IMR-90 (cell line): Measurements from ENCODE around the gene OR4S1. TPM values are rescaled to one million over a fixed set of nuclear protein-coding genes. Genes with fewer than 3 reads are reported as not detected.

Experiments used
- ATAC-seq: fragments of 200-7000 bp; cut with Tn5 transposase; 2 replicates; pipeline ENCODE4 v1.9.1; 2020; ENCODE audit warnings: low read depth, mild to moderate bottlenecking, moderate library complexity
- Bru-seq: library from RNA; stranded (reverse); fragments of 400-500 nt; gene quantifications from one replicate; lab custom pipeline; 2021; lab: Mats Ljungman, UMichigan
- BruChase-seq, 2 experiments: library from RNA; stranded (reverse); fragments of 400-500 nt; gene quantifications; one replicate each; lab custom pipeline; 2021; lab: Mats Ljungman, UMichigan
- BruUV-seq: library from RNA; stranded (reverse); fragments of 400-500 nt; replicated peaks from 2 replicates; lab custom pipeline; 2021; lab: Mats Ljungman, UMichigan
- CTCF ChIA-PET: fragments of 300-600 bp; formaldehyde crosslinking; extraction: SDS; loops from one replicate; lab custom pipeline; 2021; ENCODE audit warnings: antibody characterized with exemption; lab: Yijun Ruan, JAX
- POLR2A ChIA-PET: fragments of 300-600 bp; sonication (Branson Sonifier 250); formaldehyde crosslinking; loops from one replicate; lab custom pipeline; 2022; ENCODE audit warnings: antibody characterized with exemption; ENCODE audit not compliant: unreplicated experiment; lab: Charles Lee
- DNase-seq: peaks from one replicate; pipeline ENCODE4 v3.0.0; 2013
- H2AFZ ChIP-seq: replicated peaks from 2 replicates; pipeline ENCODE3; 2013; ENCODE audit warnings: low read length, mild to moderate bottlenecking; ENCODE audit not compliant: poor library complexity
- H2AK5ac ChIP-seq: 2 replicates; pipeline ENCODE4 v1.6.1; 2013; ENCODE audit warnings: low read depth, low read length, inconsistent platforms
- H2AK9ac ChIP-seq: replicated peaks from 2 replicates; pipeline ENCODE3; 2013; ENCODE audit warnings: mild to moderate bottlenecking, low read depth, low read length, moderate library complexity; ENCODE audit not compliant: poor library complexity
- H2BK120ac ChIP-seq: 2 replicates; pipeline ENCODE4 v1.6.1; 2013; ENCODE audit warnings: low read depth, low read length, inconsistent platforms
- H2BK15ac ChIP-seq: 3 replicates; pipeline ENCODE4 v1.6.1; 2013; ENCODE audit warnings: low read depth, low read length, inconsistent platforms
- H2BK20ac ChIP-seq: 2 replicates; pipeline ENCODE4 v1.6.1; 2013; ENCODE audit warnings: low read depth, mild to moderate bottlenecking, inconsistent platforms, low read length, moderate library complexity
- H2BK5ac ChIP-seq: 2 replicates; pipeline ENCODE4 v1.6.1; 2013; ENCODE audit warnings: mild to moderate bottlenecking, low read depth, low read length, inconsistent platforms; ENCODE audit not compliant: poor library complexity, severe bottlenecking
- H3K14ac ChIP-seq: replicated peaks from 2 replicates; pipeline ENCODE4 v1.6.1; 2013; ENCODE audit warnings: low read depth, low read length, inconsistent platforms
- H3K18ac ChIP-seq: 2 replicates; pipeline ENCODE4 v1.6.1; 2013; ENCODE audit warnings: low read depth, low read length, control low read depth
- H3K23ac ChIP-seq: 2 replicates; pipeline ENCODE4 v1.6.1; 2013; ENCODE audit warnings: low read depth, low read length, inconsistent platforms
- H3K27ac ChIP-seq: 2 replicates; pipeline ENCODE4 v1.5.1; 2013; ENCODE audit warnings: mild to moderate bottlenecking, control low read depth, low read length; ENCODE audit not compliant: insufficient read depth
- H3K27me3 ChIP-seq: 2 replicates; pipeline ENCODE4 v1.6.1; 2013; ENCODE audit warnings: low read length; ENCODE audit not compliant: control insufficient read depth, insufficient read depth
- H3K36me3 ChIP-seq: 2 replicates; pipeline ENCODE4 v1.6.1; 2013; ENCODE audit warnings: low read length, mixed read lengths; ENCODE audit not compliant: control insufficient read depth, insufficient read depth
- H3K4ac ChIP-seq: 2 replicates; pipeline ENCODE4 v1.6.1; 2013; ENCODE audit warnings: low read depth, low read length, inconsistent platforms
- H3K4me1 ChIP-seq: 2 replicates; pipeline ENCODE4 v1.6.1; 2013; ENCODE audit warnings: low read length, mixed read lengths; ENCODE audit not compliant: control insufficient read depth, insufficient read depth
- H3K4me2 ChIP-seq: 2 replicates; pipeline ENCODE4 v1.6.1; 2013; ENCODE audit warnings: low read depth, mild to moderate bottlenecking, control low read depth, low read length, moderate library complexity
- H3K4me3 ChIP-seq: 2 replicates; pipeline ENCODE4 v1.5.1; 2013; ENCODE audit warnings: low read depth, mild to moderate bottlenecking, control low read depth, low read length, moderate library complexity; ENCODE audit not compliant: insufficient read depth
- H3K56ac ChIP-seq: 2 replicates; pipeline ENCODE4 v1.6.1; 2013; ENCODE audit warnings: low read length, inconsistent platforms; ENCODE audit not compliant: insufficient read depth; ENCODE audit errors: extremely low read depth
- H3K79me1 ChIP-seq, 2 experiments: 2 replicates each; pipeline ENCODE4 v1.6.1; 2013; ENCODE audit warnings: low read length in 2 of 2, inconsistent platforms in 1 of 2, low read depth in 1 of 2
- H3K9ac ChIP-seq: 2 replicates; pipeline ENCODE4 v1.6.1; 2013; ENCODE audit warnings: low read depth, low read length, control low read depth
- H3K9me1 ChIP-seq: 2 replicates; pipeline ENCODE4 v1.6.1; 2013; ENCODE audit warnings: low read length, inconsistent platforms; ENCODE audit not compliant: insufficient read depth
- H3K9me3 ChIP-seq: 2 replicates; pipeline ENCODE4 v1.6.1; 2013; ENCODE audit warnings: low read length; ENCODE audit not compliant: control insufficient read depth, insufficient read depth
- H4K20me1 ChIP-seq: 2 replicates; pipeline ENCODE4 v1.6.1; 2013; ENCODE audit warnings: low read length, inconsistent platforms; ENCODE audit not compliant: insufficient read depth
- H4K5ac ChIP-seq: 2 replicates; pipeline ENCODE4 v1.6.1; 2013; ENCODE audit warnings: mild to moderate bottlenecking, low read depth, low read length, control low read depth
- H4K8ac ChIP-seq, 2 experiments: 2 replicates each; pipeline ENCODE4 v1.6.1; 2013; ENCODE audit warnings: low read depth in 2 of 2, low read length in 2 of 2, control low read depth in 1 of 2, inconsistent platforms in 1 of 2
- H4K91ac ChIP-seq: 2 replicates; pipeline ENCODE4 v1.6.1; 2013; ENCODE audit warnings: low read depth, low read length, inconsistent platforms; ENCODE audit not compliant: insufficient read depth
- BHLHE40 ChIP-seq: fragments of 150-350 bp; IDR thresholded peaks from 2 replicates; pipeline ENCODE4 v1.6.1; 2016; ENCODE audit warnings: mild to moderate bottlenecking, low read depth, low read length
- CEBPB ChIP-seq: IDR thresholded peaks from 2 replicates; pipeline ENCODE4 v1.6.1; 2012; ENCODE audit warnings: low read depth, low read length, improper control_type of control experiment
- CHD1 ChIP-seq: IDR thresholded peaks from 2 replicates; pipeline ENCODE4 v1.6.1; 2012; ENCODE audit warnings: low read depth, low read length, improper control_type of control experiment
- CTCF ChIP-seq: conservative IDR thresholded peaks from 2 replicates; pipeline ENCODE4 v1.5.1; 2012; ENCODE audit warnings: mild to moderate bottlenecking, low read depth, low read length, improper control_type of control experiment
- MAZ ChIP-seq: IDR thresholded peaks from 2 replicates; pipeline ENCODE4 v1.6.1; 2012; ENCODE audit warnings: low read depth, mild to moderate bottlenecking, low read length, improper control_type of control experiment, moderate library complexity, borderline replicate concordance
- MXI1 ChIP-seq: IDR thresholded peaks from 2 replicates; pipeline ENCODE4 v1.6.1; 2012; ENCODE audit warnings: low read depth, mild to moderate bottlenecking, low read length, moderate library complexity, borderline replicate concordance
- NFE2L2 ChIP-seq: fragments of 150-350 bp; IDR thresholded peaks from 2 replicates; pipeline ENCODE4 v1.6.1; 2016; ENCODE audit warnings: low read depth, mild to moderate bottlenecking, low read length
- POLR2A ChIP-seq: IDR thresholded peaks from 2 replicates; pipeline ENCODE4 v1.6.1; 2012; ENCODE audit warnings: mild to moderate bottlenecking, low read depth, low read length
- RAD21 ChIP-seq: IDR thresholded peaks from 2 replicates; pipeline ENCODE4 v1.6.1; 2012; ENCODE audit warnings: low read length, improper control_type of control experiment
- RCOR1 ChIP-seq: IDR thresholded peaks from 2 replicates; pipeline ENCODE4 v1.6.1; 2012; ENCODE audit warnings: mild to moderate bottlenecking, low read length, improper control_type of control experiment; ENCODE audit not compliant: insufficient replicate concordance
- SMC3 ChIP-seq: fragments of 150-350 bp; IDR thresholded peaks from 2 replicates; pipeline ENCODE4 v1.6.1; 2016; ENCODE audit warnings: low read depth, mild to moderate bottlenecking, antibody characterized with exemption, low read length, moderate library complexity
- USF2 ChIP-seq: fragments of 150-350 bp; IDR thresholded peaks from 2 replicates; pipeline ENCODE4 v1.6.1; 2017; ENCODE audit warnings: mild to moderate bottlenecking, antibody characterized with exemption, low read length, low read depth
- WGBS, 2 experiments: methylation state at CpG; one replicate each; pipeline versions ENCODE4 v1.1.5 to v1.1.7; 2013; ENCODE audit warnings: missing lambda C conversion rate in 2 of 2; ENCODE audit not compliant: insufficient read length in 1 of 2; ENCODE audit errors: extremely low coverage in 2 of 2; 5-methylcytosine and 5-hydroxymethylcytosine counted together
- dilution Hi-C: fragments of 300-500 bp; cut with HindIII; formaldehyde crosslinking; loops from one replicate; pipeline ENCODE4 v1.14.3; 2018; ENCODE audit warnings: low sequenced_read_pairs; ENCODE audit not compliant: unreplicated experiment
- in situ Hi-C: fragments of 300-500 bp; cut with MboI; formaldehyde crosslinking; loops from 3 replicates; pipeline ENCODE4 v1.14.3; 2019; ENCODE audit warnings: low sequenced_read_pairs, inconsistent platforms, mixed read lengths
- intact Hi-C: fragments of 100-400 bp; cut with micrococcal nuclease; formaldehyde crosslinking; loops from 2 replicates; pipeline ENCODE4 v1.10.0; 2022
- long read RNA-seq: library from polyadenylated mRNA; unstranded; transcript quantifications from one replicate; pipeline ENCODE4 v2.0.0, GENCODE V29; 2021; ENCODE audit not compliant: unreplicated experiment
- polyA plus RNA-seq, 3 experiments: library from polyadenylated mRNA; depleted of rRNA; stranded (reverse); fragments of >200 nt; gene quantifications; 2 replicates each; pipeline ENCODE4 v1.2.3, GENCODE V29; 2012; ENCODE audit warnings: low replicate concordance in 1 of 3
- total RNA-seq: library from RNA; depleted of rRNA; stranded (reverse); fragments of >200 nt; gene quantifications from 2 replicates; pipeline ENCODE4 v1.2.3, GENCODE V29; 2012; rRNA removed

Gene OR4S1
- total RNA-seq (not detected in 2 replicates), polyA plus RNA-seq (2012; rRNA removed) (not detected in 2 replicates), Bru-seq, nascent RNA (not detected), BruChase-seq, experiment 1, labeled RNA remaining after a 6-hour chase (not detected), BruChase-seq, experiment 2, labeled RNA remaining after a 2-hour chase (not detected)
- not detected in 2 replicates for polyA plus RNA-seq (2012; cell fraction: cytosol; rRNA removed)
- polyA plus RNA-seq (2012; cell fraction: nucleus; rRNA removed; ENCODE audit: low replicate concordance): not detected in 2 replicates
- long read RNA-seq: 0 reads

- Histone ChIP-seq H3K4ac (no peak within 1 kb of the TSS), H4K91ac (no peak within 1 kb of the TSS), H2AFZ (no peak within 1 kb of the TSS), H3K23ac (no peak within 1 kb of the TSS), H4K8ac (no peak within 1 kb of the TSS), H3K4me2 (no peak within 1 kb of the TSS), H3K4me3 (no peak within 1 kb of the TSS), H2BK20ac (no peak within 1 kb of the TSS), H2BK15ac (no peak within 1 kb of the TSS), H3K4me1 (no peaks in the 10 kb centered on the region), H3K14ac (no peak within 1 kb of the TSS), H4K5ac (no peak within 1 kb of the TSS), H3K18ac (no peak within 1 kb of the TSS), H3K56ac (no peak within 1 kb of the TSS), H3K79me1 (no peaks in the 10 kb centered on the region), H2BK120ac (no peak within 1 kb of the TSS), H2AK9ac (no peak within 1 kb of the TSS), H3K27ac (no peak within 1 kb of the TSS), H3K9ac (no peak within 1 kb of the TSS), H3K27me3 (no peaks in the 10 kb centered on the region), H4K20me1 (no peaks in the 10 kb centered on the region), H2AK5ac (no peak within 1 kb of the TSS), H3K9me3 (no peaks in the 10 kb centered on the region), H3K9me1 (no peaks in the 10 kb centered on the region), H3K36me3 (no peaks in the 10 kb centered on the region), H2BK5ac (no peak within 1 kb of the TSS)
- dilution Hi-C loops (no loop called here), intact Hi-C loops (loop anchor here (2.0 to 10.0 kb wide), 3 partner anchors 133 to 1229 kb away; no protein-coding TSS in a partner anchor), in situ Hi-C loops (no loop called here)
- TF ChIP-seq POLR2A (no peak), RCOR1 (no peak), CTCF (no peak), MAZ (no peak), NFE2L2 (no peak), BHLHE40 (no peak), MXI1 (no peak), RAD21 (no peak), CHD1 (no peak), USF2 (no peak), SMC3 (no peak), CEBPB (no peak)
- no peak for DNase-seq
- POLR2A ChIA-PET: no interaction called here
- no peak for ATAC-seq
- no TSS peak for BruUV-seq
- CTCF ChIA-PET: no interaction called here
- no CpG with 5 or more reads among the region's 1 CpG for WGBS, 2 experiments
Observed at GRCh38 chr11:48305923-48306322, at the start of gene OR4S1. TSS of gene OR4S1 (plus strand) at chr11:48306223. CDS start at chr11:48306223, 0 bp downstream.
